Brain microvascular endothelial cell (primary cell): ENCODE data around the gene ARHGAP26.

ENCODE experiments used
- DNase-seq: peaks from one replicate; pipeline ENCODE4 v3.0.0-alpha.2; 2020
- H3K27ac ChIP-seq: fragments of 250-450 bp; sonication (Bioruptor Pico); 2 replicates; pipeline ENCODE4 v1.5.1; 2020; ENCODE audit warnings: mild to moderate bottlenecking, moderate library complexity
- H3K27me3 ChIP-seq: fragments of 250-450 bp; sonication (Bioruptor Pico); replicated peaks from 2 replicates; pipeline ENCODE4 v1.5.1; 2020; ENCODE audit warnings: mild to moderate bottlenecking
- H3K36me3 ChIP-seq: fragments of 250-450 bp; sonication (Bioruptor Pico); replicated peaks from 2 replicates; pipeline ENCODE4 v1.5.1; 2020; ENCODE audit warnings: mild to moderate bottlenecking
- H3K4me3 ChIP-seq: 2 replicates; pipeline ENCODE4 v1.5.1; 2011; ENCODE audit warnings: low read depth, mild to moderate bottlenecking, control low read depth, low read length, moderate library complexity
- in situ Hi-C: cut with HindIII; loops from 2 replicates; pipeline ENCODE4 v1.10.0; 2017; ENCODE audit warnings: low sequenced_read_pairs, low pct_ligation_motif_present
- TF ChIP-seq, protein P1 (sequence below): IDR thresholded peaks from 2 replicates; pipeline ENCODE4 v1.5.1; 2011; ENCODE audit warnings: low read depth, mild to moderate bottlenecking, moderate library complexity, low read length, control low read depth, inconsistent platforms; ENCODE audit errors: missing control alignments

The ARHGAP26 gene

DNA sequence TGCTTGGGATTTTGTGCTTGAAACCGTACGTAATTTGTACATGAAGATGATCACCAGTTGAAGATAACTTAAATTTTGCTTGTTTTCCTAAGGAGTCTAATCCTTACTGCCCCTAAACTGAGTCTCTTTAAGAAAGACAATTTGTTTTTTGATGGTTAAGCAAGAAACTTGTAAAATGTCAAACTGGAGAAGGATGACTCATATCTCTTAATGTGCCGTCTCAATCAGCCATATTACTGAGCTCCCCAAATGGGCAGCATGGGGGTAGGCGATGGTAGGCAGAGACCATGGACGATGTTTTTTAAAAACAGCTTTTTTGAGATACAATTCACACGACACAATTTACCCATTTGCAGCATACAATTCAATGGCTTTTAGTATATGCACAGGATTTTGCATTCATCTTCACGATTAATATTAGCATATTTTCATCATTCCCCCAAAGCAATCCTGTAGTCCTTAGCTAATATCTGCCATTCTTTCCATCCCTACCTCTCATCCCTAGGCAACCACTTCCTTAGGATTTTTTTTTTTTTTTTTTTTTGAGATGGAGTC is 14.3 kb downstream of the ARHGAP26 start:
- Histone ChIP-seq H3K27me3 (no peaks in the 10 kb centered on the region), H3K36me3 (no peaks in the 10 kb centered on the region), H3K27ac (no peak overlapping the region), H3K4me3 (no peak overlapping the region)
- in situ Hi-C loops, result no loop called here
- no peak for DNase-seq
- TF ChIP-seq, protein P1, sequence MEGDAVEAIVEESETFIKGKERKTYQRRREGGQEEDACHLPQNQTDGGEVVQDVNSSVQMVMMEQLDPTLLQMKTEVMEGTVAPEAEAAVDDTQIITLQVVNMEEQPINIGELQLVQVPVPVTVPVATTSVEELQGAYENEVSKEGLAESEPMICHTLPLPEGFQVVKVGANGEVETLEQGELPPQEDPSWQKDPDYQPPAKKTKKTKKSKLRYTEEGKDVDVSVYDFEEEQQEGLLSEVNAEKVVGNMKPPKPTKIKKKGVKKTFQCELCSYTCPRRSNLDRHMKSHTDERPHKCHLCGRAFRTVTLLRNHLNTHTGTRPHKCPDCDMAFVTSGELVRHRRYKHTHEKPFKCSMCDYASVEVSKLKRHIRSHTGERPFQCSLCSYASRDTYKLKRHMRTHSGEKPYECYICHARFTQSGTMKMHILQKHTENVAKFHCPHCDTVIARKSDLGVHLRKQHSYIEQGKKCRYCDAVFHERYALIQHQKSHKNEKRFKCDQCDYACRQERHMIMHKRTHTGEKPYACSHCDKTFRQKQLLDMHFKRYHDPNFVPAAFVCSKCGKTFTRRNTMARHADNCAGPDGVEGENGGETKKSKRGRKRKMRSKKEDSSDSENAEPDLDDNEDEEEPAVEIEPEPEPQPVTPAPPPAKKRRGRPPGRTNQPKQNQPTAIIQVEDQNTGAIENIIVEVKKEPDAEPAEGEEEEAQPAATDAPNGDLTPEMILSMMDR, result no peak

DNA sequence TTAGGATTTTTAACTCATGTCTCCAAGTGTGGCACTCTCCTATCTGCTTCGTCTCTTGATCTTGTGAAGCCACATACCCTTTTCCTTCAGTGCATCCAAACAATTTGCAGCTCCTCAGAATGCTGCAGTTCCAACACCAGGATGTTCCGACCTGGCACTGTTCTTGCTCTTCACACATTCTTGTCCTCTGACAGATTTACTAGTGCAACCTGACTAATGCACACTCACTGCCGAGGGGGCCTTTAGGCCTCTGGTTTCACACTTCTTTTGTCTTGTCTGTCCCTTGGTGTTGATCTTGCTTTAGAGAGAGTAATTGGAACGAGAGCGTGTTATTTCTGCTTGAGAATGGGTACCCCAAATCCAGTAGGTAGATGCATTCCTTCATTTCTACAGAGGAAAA is 15.0 kb downstream of the ARHGAP26 start:
- H3K27me3 ChIP-seq, result no peaks in the 10 kb centered on the region
- in situ Hi-C loops, result no loop called here
- H3K27ac ChIP-seq, result no peak overlapping the region
- DNase-seq, result no peak
- H3K36me3 ChIP-seq, result no peaks in the 10 kb centered on the region
- no peak overlapping the region for H3K4me3 ChIP-seq
- TF ChIP-seq, protein P1, result no peak

DNA sequence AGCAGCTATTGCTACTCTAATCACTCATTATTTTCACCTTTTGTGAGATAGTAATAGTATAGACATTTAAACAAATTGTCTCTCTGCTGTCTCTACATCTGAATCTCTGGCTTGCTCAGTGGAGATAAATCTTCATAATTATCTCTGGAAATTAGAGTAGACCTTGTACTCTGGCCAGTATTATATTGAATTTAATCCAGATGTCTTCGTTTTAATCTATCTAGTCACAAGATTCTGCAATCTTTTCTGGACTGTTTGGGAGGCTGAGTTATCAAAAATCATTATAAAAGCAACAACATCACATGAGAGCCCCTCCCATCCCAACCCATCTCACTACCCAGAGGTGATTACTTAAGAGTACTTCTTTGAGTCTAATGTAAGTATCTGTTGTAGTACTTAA is 19.0 kb downstream of the ARHGAP26 start:
- Histone ChIP-seq H3K4me3 (no peak overlapping the region), H3K27ac (no peak overlapping the region), H3K36me3 (no peaks in the 10 kb centered on the region), H3K27me3 (no peaks in the 10 kb centered on the region)
- no peak for DNase-seq
- in situ Hi-C loops, result no loop called here
- TF ChIP-seq, protein P1, result no peak

DNA sequence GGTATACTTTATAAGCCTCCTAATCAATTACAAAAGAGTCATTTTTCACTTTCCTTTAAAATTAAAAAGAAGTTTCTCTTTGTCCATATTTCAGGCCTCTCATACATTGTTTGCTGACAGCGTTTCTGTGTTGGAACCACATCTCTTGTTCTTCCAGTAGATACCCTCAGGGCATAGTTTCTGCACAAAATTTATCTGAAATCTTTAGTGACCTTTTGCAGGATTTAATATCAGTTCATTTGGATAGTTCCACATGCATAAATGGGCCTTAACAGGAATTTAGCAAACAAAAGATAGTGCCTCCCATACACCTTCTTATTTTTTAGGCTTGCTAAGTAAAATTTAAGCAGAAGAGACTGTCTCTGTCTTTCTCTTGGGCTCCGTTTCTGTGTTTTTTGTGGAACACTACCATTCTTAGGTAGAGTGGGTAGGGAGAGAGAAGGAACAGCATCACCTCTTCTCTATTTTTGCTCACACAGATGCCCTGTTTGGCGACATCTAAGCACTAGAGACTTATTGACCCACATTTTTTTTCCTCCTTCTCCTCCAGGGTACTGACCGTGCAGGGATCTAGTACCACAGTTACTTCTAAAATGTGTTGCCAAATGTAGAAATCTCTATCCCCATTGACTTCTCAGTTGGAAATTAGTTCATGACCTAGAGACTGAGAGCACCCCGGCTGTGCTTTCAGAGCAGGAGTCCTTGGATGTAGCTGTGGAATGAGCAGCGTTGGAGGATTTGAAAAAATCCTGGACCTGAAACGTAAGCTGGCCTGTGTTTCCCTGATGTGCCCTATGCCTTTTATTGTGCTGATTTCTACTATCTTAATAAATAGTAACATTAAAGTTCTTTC is 22.1 kb downstream of the ARHGAP26 start:
- in situ Hi-C loops, result no loop called here
- TF ChIP-seq, protein P1, result no peak
- Histone ChIP-seq H3K27ac (no peak overlapping the region), H3K27me3 (no peaks in the 10 kb centered on the region), H3K4me3 (no peak overlapping the region), H3K36me3 (no peaks in the 10 kb centered on the region)
- no peak for DNase-seq

DNA sequence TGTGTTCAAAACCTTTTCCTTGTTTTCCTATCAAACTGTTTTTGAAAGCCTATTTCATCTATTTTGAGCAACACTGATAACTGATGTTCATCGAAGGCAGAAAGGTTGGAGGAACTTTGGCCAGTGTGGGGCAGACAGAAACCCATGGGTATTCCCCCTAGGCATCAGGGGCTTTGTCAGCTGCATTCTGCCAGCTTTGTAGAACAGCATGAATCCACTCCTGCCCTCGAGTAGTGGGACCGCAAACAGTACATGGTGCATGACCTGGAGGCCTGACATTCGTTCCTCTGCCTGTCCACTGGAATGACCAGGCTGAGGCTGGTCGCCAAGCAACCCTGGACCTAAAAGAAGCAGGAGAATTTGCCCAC is 22.7 kb downstream of the ARHGAP26 start:
- no peak overlapping the region for H3K27ac ChIP-seq
- H3K27me3 ChIP-seq, result no peaks in the 10 kb centered on the region
- no peak overlapping the region for H3K4me3 ChIP-seq
- DNase-seq, result no peak
- in situ Hi-C loops, result no loop called here
- TF ChIP-seq, protein P1, result no peak
- H3K36me3 ChIP-seq, result no peaks in the 10 kb centered on the region
